ENCODE measurements around the gene TNK2.
"Not testable (repeated sequence)": the region's sequence is repeated elsewhere in the genome, so short reads cannot be mapped to it uniquely, and the experiment has no call there.

The TNK2 gene

GRCh38 chr3:195867631-195868335, 40.6 kb downstream of the TNK2 start:
- DNase-seq = no peak

- DNase-seq = no peak
Measured at GRCh38 chr3:195866686-195867511, 41.5 kb downstream of the TNK2 start.

GRCh38 chr3:195865752-195866151, 42.6 kb downstream of the TNK2 start:
- DNase-seq = no peak

GRCh38 chr3:195863121-195864061, 45.0 kb downstream of the TNK2 start:
- DNase-seq = peak; percentile 51

- DNase-seq = not testable (repeated sequence)
Measured at GRCh38 chr3:195862318-195862717, 46.0 kb downstream of the TNK2 start.

- no peak for DNase-seq
Measured at GRCh38 chr3:195860456-195860855, 47.9 kb downstream of the TNK2 start.

- DNase-seq = no peak
Measured at GRCh38 chr3:195859846-195860411, 48.4 kb downstream of the TNK2 start.

- peak; percentile 60 for DNase-seq
Measured at GRCh38 chr3:195859061-195859845, 49.1 kb downstream of the TNK2 start.

- DNase-seq = no peak
Measured at GRCh38 chr3:195856410-195857084, 51.8 kb downstream of the TNK2 start.

- DNase-seq = no peak
Measured at GRCh38 chr3:195855471-195856409, 52.6 kb downstream of the TNK2 start.

- DNase-seq = no peak
Measured at GRCh38 chr3:195854628-195855294, 53.6 kb downstream of the TNK2 start.

- DNase-seq = no peak
Measured at GRCh38 chr3:195853996-195854395, 54.4 kb downstream of the TNK2 start.

- no peak for DNase-seq
Measured at GRCh38 chr3:195853036-195853435, 55.3 kb downstream of the TNK2 start.

- peak; percentile 75 for DNase-seq
Measured at GRCh38 chr3:195850857-195851543, 57.4 kb downstream of the TNK2 start.

GRCh38 chr3:195849322-195850074, 58.9 kb downstream of the TNK2 start:
- DNase-seq = no peak

- no peak for DNase-seq
Measured at GRCh38 chr3:195847055-195847950, 61.0 kb downstream of the TNK2 start.

- no peak for DNase-seq
Measured at GRCh38 chr3:195845483-195845882, 62.9 kb downstream of the TNK2 start.

All from activated CD4-positive, alpha-beta T cell treated with anti-CD3 and anti-CD28 coated beads for 1 hour (primary cell).